ENCODE data around the gene GPR152.

GRCh38 chr11:67451658-67451976 is 912 bp downstream of the GPR152 start:
- TF ChIP-seq POLR2A (IDR thresholded peaks at IDR 0.05): no peak
- no peak for TF ChIP-seq CTCF (IDR thresholded peaks at IDR 0.05)
- no peak for TF ChIP-seq POLR2AphosphoS5 (IDR thresholded peaks at IDR 0.05)

All from sigmoid colon (tissue), 4 donors.